SU-DHL-6 (cell line): ENCODE results near the gene RPH3AL.

Experiments
- H2AFZ ChIP-seq: fragments of 200-600 bp; sonication (generic); 2 replicates; pipeline ENCODE4 v1.6.1; 2014; ENCODE audit warnings: low read depth, mild to moderate bottlenecking, moderate library complexity, mixed read lengths, antibody characterized with exemption, low read length; ENCODE audit not compliant: severe bottlenecking
- H3F3A ChIP-seq: fragments of 200-600 bp; shearing (Covaris generic); 2 replicates; pipeline ENCODE4 v1.6.0; 2016; ENCODE audit warnings: antibody characterized with exemption, mild to moderate bottlenecking; ENCODE audit not compliant: insufficient read depth
- H3K27ac ChIP-seq: fragments of 200-600 bp; sonication (generic); 2 replicates; pipeline ENCODE4 v1.5.1; 2016; ENCODE audit warnings: low read depth, mild to moderate bottlenecking, low read length, moderate library complexity, mixed read lengths
- H3K27me3 ChIP-seq: fragments of 200-600 bp; sonication (generic), shearing (Covaris generic); 2 replicates; pipeline ENCODE4 v1.6.0; 2014; ENCODE audit warnings: mild to moderate bottlenecking, low read length
- H3K36me3 ChIP-seq: fragments of 200-600 bp; sonication (generic); 2 replicates; pipeline ENCODE4 v1.6.1; 2014; ENCODE audit warnings: mild to moderate bottlenecking, low read length, mixed read lengths
- H3K4me2 ChIP-seq: fragments of 300-600, 200-600 bp; shearing (Covaris generic), sonication (generic); 2 replicates; pipeline ENCODE4 v1.6.0; 2014; ENCODE audit warnings: low read length, low read depth, mild to moderate bottlenecking; ENCODE audit not compliant: poor library complexity, severe bottlenecking
- H3K4me3 ChIP-seq: fragments of 200-600 bp; sonication (generic); 2 replicates; pipeline ENCODE4 v1.5.1; 2014; ENCODE audit warnings: antibody characterized with exemption, low read length, mild to moderate bottlenecking, mixed read lengths; ENCODE audit not compliant: insufficient read depth, poor library complexity, severe bottlenecking
- H3K79me2 ChIP-seq: fragments of 200-600 bp; sonication (generic); 2 replicates; pipeline ENCODE4 v1.6.1; 2014; ENCODE audit warnings: mild to moderate bottlenecking, low read length, moderate library complexity; ENCODE audit not compliant: insufficient read depth
- H3K9ac ChIP-seq: fragments of 200-600 bp; sonication (generic); 2 replicates; pipeline ENCODE4 v1.7.0; 2014; ENCODE audit warnings: mild to moderate bottlenecking, low read length
- H3K9me2 ChIP-seq: fragments of 200-600 bp; sonication (generic); replicated peaks from 2 replicates; pipeline ENCODE4 v1.6.1; 2014; ENCODE audit warnings: low read length; ENCODE audit not compliant: insufficient read depth
- H3K9me3 ChIP-seq: fragments of 200-600 bp; sonication (generic); 2 replicates; pipeline ENCODE4 v1.6.1; 2014; ENCODE audit warnings: low read length, mixed read lengths; ENCODE audit not compliant: insufficient read depth
- H4K20me1 ChIP-seq: fragments of 200-600 bp; sonication (generic); 2 replicates; pipeline ENCODE4 v1.6.1; 2014; ENCODE audit warnings: low read depth, mild to moderate bottlenecking, antibody characterized with exemption, low read length, moderate library complexity, mixed read lengths
- EZH2phosphoT487 ChIP-seq: fragments of 200-600 bp; sonication (generic), shearing (Covaris generic); conservative IDR thresholded peaks from 2 replicates; pipeline ENCODE4 v1.6.1; 2018; ENCODE audit warnings: mild to moderate bottlenecking, antibody characterized with exemption, low read length, moderate library complexity, mixed read lengths
- TF ChIP-seq, protein P1 (sequence below): fragments of 200-600 bp; sonication (generic); IDR thresholded peaks from one replicate; pipeline ENCODE4 v1.5.1; 2017; ENCODE audit warnings: antibody characterized with exemption, mild to moderate bottlenecking, low read length, moderate library complexity; ENCODE audit not compliant: insufficient read depth, poor library complexity, severe bottlenecking

The RPH3AL gene

GRCh38 chr17:280901-281300, 71.7 kb downstream of the RPH3AL start:
- no peak overlapping the region for H3K4me3 ChIP-seq
- no peaks in the 10 kb centered on the region for H3K79me2 ChIP-seq
- H3K27me3 ChIP-seq: no peaks in the 10 kb centered on the region
- no peaks in the 10 kb centered on the region for H3F3A ChIP-seq
- TF ChIP-seq, protein P1, sequence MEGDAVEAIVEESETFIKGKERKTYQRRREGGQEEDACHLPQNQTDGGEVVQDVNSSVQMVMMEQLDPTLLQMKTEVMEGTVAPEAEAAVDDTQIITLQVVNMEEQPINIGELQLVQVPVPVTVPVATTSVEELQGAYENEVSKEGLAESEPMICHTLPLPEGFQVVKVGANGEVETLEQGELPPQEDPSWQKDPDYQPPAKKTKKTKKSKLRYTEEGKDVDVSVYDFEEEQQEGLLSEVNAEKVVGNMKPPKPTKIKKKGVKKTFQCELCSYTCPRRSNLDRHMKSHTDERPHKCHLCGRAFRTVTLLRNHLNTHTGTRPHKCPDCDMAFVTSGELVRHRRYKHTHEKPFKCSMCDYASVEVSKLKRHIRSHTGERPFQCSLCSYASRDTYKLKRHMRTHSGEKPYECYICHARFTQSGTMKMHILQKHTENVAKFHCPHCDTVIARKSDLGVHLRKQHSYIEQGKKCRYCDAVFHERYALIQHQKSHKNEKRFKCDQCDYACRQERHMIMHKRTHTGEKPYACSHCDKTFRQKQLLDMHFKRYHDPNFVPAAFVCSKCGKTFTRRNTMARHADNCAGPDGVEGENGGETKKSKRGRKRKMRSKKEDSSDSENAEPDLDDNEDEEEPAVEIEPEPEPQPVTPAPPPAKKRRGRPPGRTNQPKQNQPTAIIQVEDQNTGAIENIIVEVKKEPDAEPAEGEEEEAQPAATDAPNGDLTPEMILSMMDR: no peak
- TF ChIP-seq EZH2phosphoT487: no peak
- no peaks in the 10 kb centered on the region for H3K9me3 ChIP-seq
- no peak overlapping the region for H3K27ac ChIP-seq
- no peaks in the 10 kb centered on the region for H3K9me2 ChIP-seq
- H3K36me3 ChIP-seq: no peaks in the 10 kb centered on the region
- no peak overlapping the region for H3K9ac ChIP-seq
- no peaks in the 10 kb centered on the region; the same call in 1 of the 2 replicates for H4K20me1 ChIP-seq
- H3K4me2 ChIP-seq: no peak overlapping the region
- no peak overlapping the region for H2AFZ ChIP-seq

GRCh38 chr17:280216-280615, 72.4 kb downstream of the RPH3AL start:
- H2AFZ ChIP-seq: no peak overlapping the region
- H3K4me2 ChIP-seq: no peak overlapping the region
- no peaks in the 10 kb centered on the region for H3K9me3 ChIP-seq
- H4K20me1 ChIP-seq: no peaks in the 10 kb centered on the region; the same call in 1 of the 2 replicates
- no peaks in the 10 kb centered on the region for H3K79me2 ChIP-seq
- no peak for TF ChIP-seq EZH2phosphoT487
- TF ChIP-seq, protein P1: no peak
- no peak overlapping the region for H3K4me3 ChIP-seq
- no peaks in the 10 kb centered on the region for H3K9me2 ChIP-seq
- H3K27ac ChIP-seq: no peak overlapping the region
- no peaks in the 10 kb centered on the region for H3K27me3 ChIP-seq
- no peaks in the 10 kb centered on the region for H3K36me3 ChIP-seq
- no peaks in the 10 kb centered on the region for H3F3A ChIP-seq
- no peak overlapping the region for H3K9ac ChIP-seq

DNA sequence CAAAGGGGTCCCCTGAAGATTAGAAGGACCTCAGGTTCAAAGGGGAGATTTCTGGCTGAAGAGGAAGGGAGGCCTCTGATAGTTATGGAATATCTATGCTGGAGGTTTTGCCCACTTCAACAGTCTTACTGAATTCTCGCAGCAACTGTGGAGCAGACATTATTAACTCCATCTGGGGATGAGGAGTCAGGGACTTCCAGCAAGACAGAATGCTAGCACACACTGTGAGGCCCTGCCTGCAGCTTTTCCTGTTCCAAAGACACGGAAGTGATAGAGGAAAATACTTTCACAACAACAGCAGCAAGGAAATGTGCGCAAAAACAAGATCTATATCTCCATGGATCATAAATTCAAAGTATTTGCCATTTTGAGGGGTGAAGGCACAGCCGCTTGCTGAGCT, 72.8 kb downstream of the RPH3AL start:
- no peaks in the 10 kb centered on the region for H3K79me2 ChIP-seq
- H3K9me3 ChIP-seq: no peaks in the 10 kb centered on the region
- no peak overlapping the region for H3K4me2 ChIP-seq
- no peaks in the 10 kb centered on the region for H3K27me3 ChIP-seq
- no peak for TF ChIP-seq EZH2phosphoT487
- TF ChIP-seq, protein P1: no peak
- no peaks in the 10 kb centered on the region for H3F3A ChIP-seq
- H3K27ac ChIP-seq: no peak overlapping the region
- H3K9ac ChIP-seq: no peak overlapping the region
- no peaks in the 10 kb centered on the region for H3K36me3 ChIP-seq
- H3K9me2 ChIP-seq: no peaks in the 10 kb centered on the region
- H4K20me1 ChIP-seq: no peaks in the 10 kb centered on the region; the same call in 1 of the 2 replicates
- H2AFZ ChIP-seq: no peak overlapping the region
- H3K4me3 ChIP-seq: no peak overlapping the region

- Histone ChIP-seq H3K36me3 (no peaks in the 10 kb centered on the region), H3F3A (no peaks in the 10 kb centered on the region), H3K79me2 (no peaks in the 10 kb centered on the region), H3K9me3 (no peaks in the 10 kb centered on the region), H4K20me1 (no peaks in the 10 kb centered on the region; the same call in 1 of the 2 replicates), H3K27me3 (no peaks in the 10 kb centered on the region), H3K9me2 (no peaks in the 10 kb centered on the region), H3K9ac (no peak overlapping the region), H3K4me3 (no peak overlapping the region), H3K4me2 (no peak overlapping the region), H2AFZ (no peak overlapping the region), H3K27ac (no peak overlapping the region)
- no peak for TF ChIP-seq EZH2phosphoT487
- TF ChIP-seq, protein P1: no peak
Measured at GRCh38 chr17:279331-279730, 73.3 kb downstream of the RPH3AL start.
